Upper lobe of left lung (tissue), 6 donors: ENCODE results near the gene KRTAP10-8. TPM values are rescaled to one million over a fixed set of nuclear protein-coding genes. Genes with fewer than 3 reads are reported as not detected.

Source experiments
- ATAC-seq, 2 donors: fragments of 200-7000 bp; cut with Tn5 transposase; one replicate each; pipeline ENCODE4 v1.9.1; 2022; ENCODE audit warnings: mild to moderate bottlenecking in 2 of 2, moderate library complexity in 2 of 2; ENCODE audit not compliant: low FRiP score in 2 of 2
- DNase-seq, 2 donors: peaks; one replicate each; pipeline ENCODE4 v3.0.0-alpha.2; 2019 to 2020
- H3K27ac ChIP-seq, 4 donors: fragments of 200-600 bp; sonication (generic); one replicate each; pipeline ENCODE4 v1.5.1; 2016 to 2019
- H3K27me3 ChIP-seq, 4 donors: fragments of 200-600 bp; sonication (generic); one replicate each; pipeline ENCODE4 v1.5.1; 2017 to 2019
- H3K36me3 ChIP-seq, 4 donors: fragments of 200-600 bp; sonication (generic); one replicate each; pipeline ENCODE4 v1.5.1; 2016 to 2019
- H3K4me1 ChIP-seq, 4 donors: fragments of 200-600 bp; sonication (generic); one replicate each; pipeline ENCODE4 v1.5.1; 2018 to 2019
- H3K4me3 ChIP-seq, 4 donors: fragments of 200-600 bp; sonication (generic); one replicate each; pipeline ENCODE4 v1.5.1; 2017 to 2019; ENCODE audit warnings: mild to moderate bottlenecking in 2 of 4, moderate library complexity in 1 of 4
- H3K9me3 ChIP-seq, 4 donors: fragments of 200-600 bp; sonication (generic); one replicate each; pipeline ENCODE4 v1.5.1; 2018 to 2019
- CTCF ChIP-seq, 6 experiments: fragments of 450-650 bp in 4 of 6; fragments of 200-600 bp in 2 of 6; sonication (generic) in 2 of 6; IDR thresholded peaks; one replicate each; pipeline ENCODE4 v1.5.1; 2016 to 2019; ENCODE audit warnings: antibody characterized with exemption in 6 of 6
- EP300 ChIP-seq, 4 donors: sonication (generic); formaldehyde crosslinking; IDR thresholded peaks; one replicate each; pipeline ENCODE4 v1.5.1; 2017; ENCODE audit warnings: antibody characterized with exemption in 4 of 4, control low read depth in 2 of 4
- POLR2A ChIP-seq, 4 donors: fragments of 450-650 bp; IDR thresholded peaks; one replicate each; pipeline ENCODE4 v1.5.1; 2016 to 2017; ENCODE audit warnings: antibody characterized with exemption in 4 of 4, mild to moderate bottlenecking in 2 of 4
- POLR2AphosphoS5 ChIP-seq, 2 donors: sonication (generic); formaldehyde crosslinking; IDR thresholded peaks; one replicate each; pipeline ENCODE4 v1.5.1; 2017; ENCODE audit warnings: antibody characterized with exemption in 2 of 2
- WGBS, 2 donors: methylation state at CpG; one replicate each; pipeline ENCODE4 v1.1.5; 2017 to 2018; 5-methylcytosine and 5-hydroxymethylcytosine counted together
- total RNA-seq, 6 donors: library from RNA; depleted of rRNA in 4 of 6; stranded (reverse); fragments of >200 nt in 4 of 6; gene quantifications; one replicate each; pipeline versions ENCODE4 v1.1.0 to v1.2.1, GENCODE V29; 2016 to 2021
- donor health status: DM: no; HTN: no; CAD: no; lungs with moderate emphysema.
- donor health status: DM: no; HTN: yes; CAD: no; lungs with severe emphysema.

Gene KRTAP10-8
- total RNA-seq, 6 donors from 2014 or later = not detected

GRCh38 chr21:44614961-44615391 is 3.1 kb downstream of the KRTAP10-8 start:
- no peak overlapping the region for H3K27ac ChIP-seq
- no peak overlapping the region for H3K4me3 ChIP-seq
- peak in 1 of 2 donors; percentile 63 for DNase-seq
- no peak for ATAC-seq
- TF ChIP-seq EP300 (IDR thresholded peaks at IDR 0.05) = no peak
- no peak for TF ChIP-seq CTCF (IDR thresholded peaks at IDR 0.05)
- TF ChIP-seq POLR2A (IDR thresholded peaks at IDR 0.05) = no peak
- no peak for TF ChIP-seq POLR2AphosphoS5 (IDR thresholded peaks at IDR 0.05)
- no peaks in the 10 kb centered on the region for H3K36me3 ChIP-seq
- 88 to 90% methylated on average over 27 to 28 of the region's 28 CpGs for WGBS, 2 donors
- H3K4me1 ChIP-seq = no peaks in the 10 kb centered on the region
- peaks cover 0 to 22% (median 10%) of the 10 kb centered on the region in 4 donors for H3K9me3 ChIP-seq
- peaks cover 0 to 3% (median 0%) of the 10 kb centered on the region in 4 donors for H3K27me3 ChIP-seq

- WGBS, 2 donors = 78 to 82% methylated on average over 8 of the region's 8 CpGs
- no peak for TF ChIP-seq CTCF (IDR thresholded peaks at IDR 0.05)
- TF ChIP-seq POLR2AphosphoS5 (IDR thresholded peaks at IDR 0.05) = no peak
- TF ChIP-seq EP300 (IDR thresholded peaks at IDR 0.05) = no peak
- no peak for TF ChIP-seq POLR2A (IDR thresholded peaks at IDR 0.05)
- no peaks in the 10 kb centered on the region for H3K4me1 ChIP-seq
Measured at GRCh38 chr21:44615466-44615865, 3.6 kb downstream of the KRTAP10-8 start.

DNA sequence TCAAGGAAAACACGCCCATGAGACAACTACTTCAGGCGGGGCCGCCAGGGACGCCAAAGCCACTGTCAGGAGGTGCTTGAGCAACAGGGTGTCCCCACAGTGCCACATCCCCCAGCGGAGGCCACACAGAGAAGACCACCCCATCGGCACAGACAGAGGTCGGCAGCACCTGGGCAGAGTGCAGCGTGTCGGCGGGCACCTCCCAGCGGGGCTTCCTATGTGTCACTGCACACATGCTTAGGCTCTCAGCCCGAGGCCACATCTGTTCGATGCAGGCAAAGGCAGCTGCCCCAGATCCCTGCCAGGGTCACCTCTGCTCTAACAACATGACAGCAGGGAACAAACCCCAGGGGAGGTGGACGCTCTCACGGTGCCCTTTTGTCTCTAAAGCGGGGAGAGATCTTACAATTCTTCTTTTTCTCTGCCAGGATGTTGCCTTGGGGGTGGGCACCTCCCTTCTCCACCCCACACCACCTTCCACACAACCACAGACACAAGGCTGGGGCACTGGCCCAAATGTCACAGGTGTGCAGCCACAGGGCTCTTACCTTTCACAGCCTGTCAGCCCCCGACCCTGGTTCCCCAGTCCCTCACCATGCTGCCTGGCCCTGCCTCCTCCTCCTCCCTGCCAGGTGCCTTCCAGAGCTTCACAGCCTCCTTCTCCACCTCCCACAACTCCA is 4.2 kb downstream of the KRTAP10-8 start:
- no peaks in the 10 kb centered on the region for H3K4me1 ChIP-seq
- ATAC-seq (no peak), DNase-seq (peak in 1 of 2 donors; percentile 64)
- 73 to 79% methylated on average over 11 to 17 of the region's 17 CpGs for WGBS, 2 donors
- peaks cover 0 to 11% (median 2%) of the 10 kb centered on the region in 4 donors for H3K9me3 ChIP-seq
- H3K4me3 ChIP-seq = no peak overlapping the region
- no peaks in the 10 kb centered on the region for H3K36me3 ChIP-seq
- TF ChIP-seq EP300 (IDR thresholded peaks at IDR 0.05) (no peak), POLR2AphosphoS5 (IDR thresholded peaks at IDR 0.05) (no peak), CTCF (IDR thresholded peaks at IDR 0.05) (no peak), POLR2A (IDR thresholded peaks at IDR 0.05) (no peak)
- peaks cover 0 to 3% (median 0%) of the 10 kb centered on the region in 4 donors for H3K27me3 ChIP-seq
- H3K27ac ChIP-seq = no peak overlapping the region

More at GRCh38 chr21:44615466-44615865, 3.6 kb downstream of the KRTAP10-8 start:
- Histone ChIP-seq H3K27me3 (peaks cover 0 to 3% (median 0%) of the 10 kb centered on the region in 4 donors), H3K4me3 (no peak overlapping the region), H3K36me3 (no peaks in the 10 kb centered on the region), H3K27ac (no peak overlapping the region), H3K9me3 (peaks cover 0 to 17% (median 6%) of the 10 kb centered on the region in 4 donors)
- ATAC-seq (no peak), DNase-seq (no peak)

DNA sequence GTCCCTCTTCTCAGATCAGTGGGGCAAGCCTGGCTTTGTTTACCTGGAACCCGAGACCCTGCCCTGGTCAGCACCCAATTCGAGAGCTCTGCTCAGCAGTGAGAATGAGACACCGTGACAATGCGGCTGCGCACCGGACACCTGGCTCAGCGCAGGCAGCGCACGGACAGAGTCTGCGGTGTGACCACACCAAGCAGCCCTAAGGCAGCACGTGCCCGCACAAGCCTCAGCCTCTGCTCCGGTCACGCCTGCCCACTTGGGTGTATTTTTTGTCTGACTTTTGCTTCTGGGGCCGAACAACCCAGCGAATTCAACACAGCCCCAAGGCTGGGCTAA is 4.7 kb downstream of the KRTAP10-8 start:
- WGBS, 2 donors = 86 to 88% methylated on average over 13 to 16 of the region's 16 CpGs

More for the DNA sequence above, 4.7 kb downstream of the KRTAP10-8 start:
- Histone ChIP-seq H3K27ac (no peak overlapping the region), H3K27me3 (peaks cover 0 to 3% (median 0%) of the 10 kb centered on the region in 4 donors), H3K4me3 (no peak overlapping the region), H3K4me1 (no peaks in the 10 kb centered on the region), H3K36me3 (no peaks in the 10 kb centered on the region), H3K9me3 (peaks cover 0 to 6% (median 2%) of the 10 kb centered on the region in 4 donors)
- TF ChIP-seq CTCF (IDR thresholded peaks at IDR 0.05) (no peak), POLR2A (IDR thresholded peaks at IDR 0.05) (no peak), EP300 (IDR thresholded peaks at IDR 0.05) (no peak), POLR2AphosphoS5 (IDR thresholded peaks at IDR 0.05) (no peak)
- DNase-seq = peak in 1 of 2 donors; percentile 63
- no peak for ATAC-seq
